NCI-H2196 (cell line): ENCODE data around the gene CERS6.
"Not testable (repeated sequence)": the region's sequence is repeated elsewhere in the genome, so short reads cannot be mapped to it uniquely, and the experiment has no call there.

Experiments used
- DNase-seq: peaks from one replicate; lab custom pipeline; 2025; ENCODE audit not compliant: unreplicated experiment; lab: John Stamatoyannopoulos, UW

CERS6 gene

DNA sequence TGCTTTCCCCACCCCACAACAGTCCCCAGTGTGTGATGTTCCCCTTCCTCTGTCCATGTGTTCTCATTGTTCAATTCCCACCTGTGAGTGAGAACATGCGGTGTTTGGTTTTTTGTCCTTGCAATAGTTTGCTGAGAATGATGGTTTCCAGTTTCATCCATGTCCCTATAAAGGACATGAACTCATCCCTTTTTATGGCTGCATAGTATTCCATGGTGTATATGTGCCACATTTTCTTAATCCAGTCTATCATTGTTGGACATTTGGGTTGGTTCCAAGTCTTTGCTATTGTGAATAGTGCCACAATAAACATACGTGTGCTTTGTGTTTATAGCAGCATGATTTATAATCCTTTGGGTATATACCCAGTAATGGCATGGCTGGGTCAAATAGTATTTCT lies 335.1 kb downstream of the CERS6 start:
- not testable (repeated sequence) for DNase-seq

DNA sequence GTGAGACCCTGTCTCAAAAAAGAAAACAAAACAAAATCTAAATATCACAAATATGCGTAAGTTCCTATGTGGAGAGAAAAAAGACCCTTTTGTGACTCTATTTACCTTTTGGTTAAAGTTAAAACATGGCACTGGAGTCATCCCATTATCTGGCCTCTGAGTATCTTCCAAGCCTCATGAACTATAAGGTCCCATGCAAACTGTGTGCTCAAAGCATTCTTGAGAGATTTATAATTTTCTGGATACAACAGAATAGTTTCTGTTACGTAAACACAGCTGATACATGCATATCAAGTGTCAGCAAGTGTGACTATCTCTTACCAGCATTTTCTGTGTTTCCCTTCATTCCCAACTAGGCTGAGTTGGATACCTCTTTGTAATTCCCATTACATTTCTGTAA lies 337.5 kb downstream of the CERS6 start:
- no peak for DNase-seq

GRCh38 chr2:168794968-168795367 lies 338.9 kb downstream of the CERS6 start:
- no peak for DNase-seq

DNA sequence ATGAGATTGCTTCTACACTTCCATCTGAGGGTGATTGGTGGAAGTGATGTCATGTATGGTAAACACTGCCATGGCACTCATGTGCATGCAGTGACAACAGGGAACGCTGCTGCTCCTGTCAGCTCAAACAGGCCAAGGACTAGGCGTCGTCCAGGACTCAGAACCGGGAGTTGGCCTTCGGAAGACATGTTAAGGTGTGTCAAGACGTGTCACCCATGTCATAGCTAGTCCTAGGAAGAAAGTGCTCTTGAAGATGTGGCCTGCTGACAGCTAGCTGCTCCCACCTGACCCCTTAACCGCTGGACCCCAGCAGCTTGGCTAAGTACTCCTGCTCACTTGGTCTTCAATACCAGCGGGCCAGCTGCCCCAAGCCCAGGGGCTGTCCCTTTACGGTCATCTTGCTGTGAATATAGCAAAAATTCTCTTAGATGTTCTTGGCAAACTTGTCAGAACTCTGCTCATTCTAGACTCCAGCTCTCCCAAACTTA lies 340.1 kb downstream of the CERS6 start:
- no peak for DNase-seq

- no peak for DNase-seq
These were observed 340.7 kb downstream of the CERS6 start for GRCh38 chr2:168796583-168797285.

DNA sequence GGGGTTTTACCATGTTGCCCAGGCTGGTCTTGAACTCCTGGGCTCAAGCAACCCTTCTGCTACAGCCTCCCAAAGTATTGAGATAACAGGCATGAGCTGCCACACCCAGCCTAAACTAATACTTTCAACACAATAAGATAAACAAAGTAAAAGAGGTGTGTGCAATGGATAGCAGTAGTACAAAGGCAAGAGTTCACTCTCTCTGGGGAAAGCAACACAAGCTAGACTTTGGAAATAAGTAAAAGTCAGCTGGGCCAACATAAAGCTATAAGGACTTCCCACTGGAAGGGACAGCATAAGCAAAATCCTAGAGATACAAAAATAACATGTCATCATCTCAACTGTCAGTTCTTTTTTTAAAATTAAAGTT lies 341.2 kb downstream of the CERS6 start:
- no peak for DNase-seq

DNA sequence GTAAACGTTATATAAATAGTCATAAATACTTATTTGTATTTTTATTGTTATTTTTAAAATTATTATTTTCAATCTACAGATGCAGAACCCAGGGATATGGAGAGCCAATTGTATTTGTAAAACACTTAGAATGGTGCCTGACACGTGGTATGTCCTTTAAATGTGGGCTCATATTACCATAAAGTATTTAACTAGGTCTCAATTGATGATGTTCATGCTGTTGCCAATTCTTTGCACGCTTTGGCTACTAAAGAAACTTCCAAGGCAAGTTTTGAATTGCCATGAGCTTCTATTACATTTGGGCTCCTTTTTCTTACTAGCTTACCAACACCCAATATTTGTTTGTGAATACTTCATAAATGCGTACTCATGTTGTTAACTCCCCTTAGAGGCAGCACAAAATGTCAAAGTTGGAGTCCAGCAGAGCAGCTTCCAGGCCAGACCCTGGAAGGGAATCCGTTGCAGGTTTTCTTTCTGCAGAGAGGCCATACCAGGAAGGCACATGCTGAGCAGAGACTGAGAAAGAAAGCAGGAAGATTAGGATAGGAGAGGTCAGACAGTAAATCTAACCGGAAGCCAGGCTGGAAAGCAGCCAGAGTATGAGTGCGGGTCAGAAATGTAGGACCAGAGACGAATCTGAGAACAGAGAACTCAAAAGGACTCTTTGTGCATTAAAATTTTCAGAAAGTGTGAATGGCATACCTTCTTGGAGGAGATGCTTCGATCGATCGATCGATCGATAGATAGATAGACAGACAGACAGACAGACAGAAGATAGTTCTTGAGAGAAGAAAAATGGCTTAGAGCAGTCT lies 342.2 kb downstream of the CERS6 start:
- DNase-seq: peak; percentile 43

DNA sequence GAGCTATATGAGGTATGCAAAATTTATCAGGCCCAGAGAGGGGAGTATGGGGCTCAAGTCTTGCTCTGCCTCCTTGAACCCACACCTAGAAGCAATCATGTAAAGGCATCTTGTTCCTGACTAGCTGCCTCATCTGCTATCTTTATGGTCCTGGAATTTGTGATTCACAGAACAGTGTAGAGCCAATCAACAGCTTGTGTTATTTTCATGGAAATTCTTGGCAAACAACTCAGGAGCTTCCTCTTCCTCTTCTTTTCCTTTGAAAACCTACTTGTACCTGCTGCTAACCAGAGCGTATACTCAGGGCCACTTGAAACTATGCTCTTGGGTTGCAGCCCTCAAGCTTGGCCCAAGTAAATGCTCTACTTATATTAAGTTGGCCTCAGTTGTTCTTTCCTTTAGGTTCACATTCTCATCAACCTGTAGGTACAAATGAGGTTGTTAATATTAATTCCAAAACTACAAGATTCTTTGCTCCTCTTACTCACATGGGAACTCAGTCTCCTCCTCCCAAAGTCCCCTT lies 342.9 kb downstream of the CERS6 start:
- DNase-seq: no peak

DNA sequence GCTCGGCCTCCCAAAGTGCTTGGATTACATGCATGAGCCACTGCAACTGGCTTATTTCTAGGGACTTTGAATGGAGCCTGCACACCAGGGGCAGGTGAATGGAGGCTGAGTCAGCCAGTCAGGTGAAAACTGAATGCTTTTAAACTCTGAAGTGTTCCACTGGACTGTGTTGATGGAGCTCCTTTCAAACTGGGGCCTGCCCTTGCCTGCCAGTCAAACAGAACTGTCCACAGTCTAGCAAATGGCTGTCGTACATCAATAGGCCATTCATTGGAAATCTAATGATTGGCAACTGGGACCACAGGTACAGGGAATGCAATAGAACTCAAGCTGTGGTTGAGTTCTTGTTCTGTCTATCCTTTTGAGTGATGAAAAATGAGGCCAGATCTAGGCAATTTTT lies 345.4 kb downstream of the CERS6 start:
- DNase-seq: no peak

DNA sequence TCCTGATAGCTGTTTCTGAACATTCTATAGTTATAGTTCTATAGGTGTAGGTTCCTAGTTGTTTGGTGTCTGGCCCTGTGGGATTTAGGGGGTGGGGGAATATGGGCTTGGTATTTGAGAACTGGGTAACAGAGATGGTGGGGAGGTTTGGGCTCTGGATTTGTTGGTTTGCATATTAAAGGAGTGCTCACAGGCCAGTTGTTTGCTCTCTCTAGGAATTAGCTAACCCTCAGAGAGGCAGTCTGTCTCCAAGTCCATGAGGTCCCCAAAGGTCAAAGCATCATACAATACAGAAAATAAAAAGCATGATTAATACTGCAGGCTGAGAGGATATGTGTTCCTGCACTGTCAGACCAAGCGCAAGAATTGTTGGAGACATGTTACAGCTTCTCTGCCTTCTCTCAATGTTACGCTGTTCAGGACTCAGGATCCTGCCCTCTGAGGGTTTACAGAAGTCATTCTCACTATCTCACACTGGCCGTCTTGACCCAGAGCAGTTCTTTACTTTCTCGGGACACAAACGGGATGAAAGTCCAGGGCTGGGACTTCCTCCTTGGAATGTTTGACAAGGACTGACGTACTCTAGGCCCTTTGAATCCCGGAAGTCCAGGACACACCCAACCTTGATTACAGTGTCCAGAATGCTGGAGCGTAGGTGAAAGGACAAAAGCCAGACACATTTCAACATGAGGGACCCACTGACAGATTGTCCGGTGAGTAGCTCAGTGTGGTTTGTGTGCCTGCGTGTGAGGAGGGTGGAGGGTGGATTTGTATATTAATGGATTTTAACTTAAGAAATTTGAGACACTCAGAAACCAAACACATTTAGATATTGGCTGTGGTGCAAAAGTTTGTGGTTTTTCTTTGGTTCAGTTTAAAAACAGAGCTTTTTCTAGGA lies 346.1 kb downstream of the CERS6 start, which contains the start of gene NOSTRIN:
TSS of gene NOSTRIN (plus strand) at position 677 of the 898 bp plus-strand sequence. CDS start at position 687, 10 bp downstream.
- DNase-seq: no peak

GRCh38 chr2:168802859-168803725 lies 347.0 kb downstream of the CERS6 start:
- no peak for DNase-seq

GRCh38 chr2:168804214-168804613 lies 348.1 kb downstream of the CERS6 start:
- no peak for DNase-seq

DNA sequence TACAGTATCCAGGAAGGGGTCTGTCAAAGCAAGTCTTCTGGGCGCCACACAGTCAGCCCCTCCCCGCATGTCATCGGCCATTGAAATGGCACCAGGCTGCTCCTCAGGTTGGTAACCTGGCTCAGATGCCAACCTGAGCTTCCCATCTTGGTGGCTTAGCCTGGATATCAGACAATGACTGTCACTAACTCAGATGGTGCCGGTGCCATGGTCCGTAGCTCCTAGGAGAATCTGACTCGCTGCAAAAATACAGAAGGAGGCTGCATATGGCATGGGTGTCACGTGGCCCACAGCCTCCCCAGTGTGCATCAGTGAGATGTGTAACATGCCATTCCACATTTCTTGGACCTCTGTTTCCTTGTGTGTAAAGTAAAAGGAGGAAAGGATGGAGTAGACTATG lies 349.5 kb downstream of the CERS6 start:
- DNase-seq: no peak

DNA sequence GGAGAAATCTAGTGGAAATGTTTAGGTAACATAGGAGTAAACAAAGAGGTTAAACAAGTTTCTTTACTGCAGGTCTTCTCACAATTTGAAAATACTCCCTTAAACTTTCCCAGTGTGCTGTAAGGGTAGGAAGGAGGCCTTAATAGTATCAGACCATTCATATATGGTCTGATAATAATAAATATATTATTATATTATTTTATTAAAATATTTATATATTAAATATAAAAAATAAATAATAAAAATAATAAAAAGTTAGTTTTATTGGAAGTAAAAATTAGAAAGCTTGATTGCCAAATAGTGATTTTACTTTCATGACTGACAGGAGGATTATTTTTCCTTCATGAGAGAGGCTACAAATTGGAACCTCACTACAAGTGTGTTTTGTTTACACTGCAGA lies 353.5 kb downstream of the CERS6 start:
- no peak for DNase-seq

GRCh38 chr2:168810235-168810634 lies 354.2 kb downstream of the CERS6 start:
- no peak for DNase-seq

DNA sequence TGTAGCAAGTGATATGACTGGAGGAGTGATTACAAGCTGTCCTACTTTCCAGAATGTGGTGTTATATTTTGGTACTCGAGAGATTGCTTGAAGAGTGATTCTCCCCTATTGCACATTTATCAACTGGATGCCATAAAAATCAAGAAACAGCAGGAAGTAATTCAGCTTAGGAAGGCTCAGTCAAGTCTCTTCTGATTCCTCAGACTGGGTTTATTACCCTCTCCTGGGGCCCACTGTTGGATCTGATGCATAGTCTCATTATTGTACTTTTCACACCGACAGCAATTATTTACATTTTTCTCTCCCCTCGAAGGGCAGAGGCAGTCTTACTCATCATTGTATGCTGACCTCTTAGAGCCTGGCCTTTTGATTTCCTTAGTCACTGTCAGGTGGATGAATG lies 355.6 kb downstream of the CERS6 start:
- DNase-seq: no peak

GRCh38 chr2:168814046-168814445 lies 358.0 kb downstream of the CERS6 start:
- DNase-seq: no peak

DNA sequence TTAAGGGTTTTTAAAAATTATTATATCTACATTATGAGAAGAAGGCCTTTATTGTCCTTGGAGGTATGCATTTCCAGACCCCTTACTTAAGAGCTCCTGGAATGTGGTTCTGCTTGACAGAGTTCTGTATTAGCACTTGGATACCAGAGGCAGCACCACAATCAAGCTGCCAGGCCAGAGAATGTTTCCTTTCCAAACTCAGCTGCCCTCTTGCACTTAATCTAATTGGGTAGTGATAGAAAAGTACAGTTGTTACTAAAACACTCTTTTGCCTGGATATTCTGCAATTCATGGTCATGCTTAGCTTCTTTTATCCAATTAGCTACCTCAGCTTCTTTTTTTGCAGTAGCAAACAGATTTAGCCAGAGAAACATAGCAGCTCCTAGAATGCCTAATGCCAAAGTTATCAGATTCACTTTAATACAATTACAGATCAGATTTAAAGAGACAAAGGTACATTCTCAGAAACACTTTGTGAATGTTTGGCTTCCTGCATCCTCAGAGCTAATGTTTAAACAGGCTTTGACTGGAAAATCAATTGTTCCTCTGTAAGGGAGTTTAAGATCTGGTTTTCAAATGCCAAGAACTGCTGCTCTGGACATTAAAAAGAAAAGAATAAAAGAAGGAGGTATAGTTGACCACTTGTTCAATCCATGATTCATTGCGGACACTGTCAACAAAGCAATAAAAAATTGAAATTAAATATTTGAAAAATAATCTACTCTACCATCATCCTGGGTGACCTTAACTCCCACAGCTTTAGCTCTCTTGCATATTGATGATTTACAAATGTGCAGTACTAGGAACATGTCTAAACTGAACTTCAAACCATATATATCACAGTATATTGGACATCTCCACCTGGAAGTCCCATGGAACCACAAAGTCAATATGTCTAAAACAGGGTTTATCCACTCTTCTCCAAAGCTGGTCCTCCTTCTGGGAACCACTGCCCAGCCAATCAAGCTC lies 359.2 kb downstream of the CERS6 start:
- DNase-seq: no peak

DNA sequence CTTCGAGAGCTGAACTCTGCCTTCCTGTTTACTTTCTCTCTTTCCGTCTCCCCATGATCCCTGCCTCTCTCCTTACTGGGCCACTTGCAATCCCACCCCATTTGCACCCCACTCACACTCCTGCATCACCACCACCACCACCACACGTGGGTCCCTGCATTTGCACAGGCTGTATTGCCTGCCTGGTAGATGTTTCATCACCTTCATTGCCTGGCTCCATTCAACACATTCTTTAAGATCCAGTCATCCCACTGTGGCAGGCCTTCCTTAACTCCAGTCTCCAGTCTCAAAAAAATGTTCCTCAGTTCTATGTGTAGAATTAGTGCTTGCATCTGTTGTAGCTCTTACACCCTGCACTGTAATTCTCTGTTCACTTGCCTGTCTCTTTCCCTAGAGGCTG lies 360.3 kb downstream of the CERS6 start:
- DNase-seq: no peak
